Ectodermal cell (in vitro differentiated cells): ENCODE data around the gene PITX1. TPM values are rescaled to one million over a fixed set of nuclear protein-coding genes. Genes with fewer than 3 reads are reported as not detected.
"Not testable (repeated sequence)": the region's sequence is repeated elsewhere in the genome, so short reads cannot be mapped to it uniquely, and the experiment has no call there.

Source experiments
- H3K27ac ChIP-seq: 2 replicates; pipeline ENCODE4 v1.7.0; 2013; ENCODE audit warnings: mild to moderate bottlenecking, low read depth, low read length; ENCODE audit not compliant: insufficient read depth, poor library complexity, severe bottlenecking
- H3K27me3 ChIP-seq: 2 replicates; pipeline ENCODE4 v1.7.0; 2013; ENCODE audit warnings: mild to moderate bottlenecking, low read length; ENCODE audit not compliant: insufficient read depth, control insufficient read depth, poor library complexity, severe bottlenecking
- H3K36me3 ChIP-seq: one replicate; pipeline ENCODE4 v1.7.0; 2013; ENCODE audit warnings: low read length; ENCODE audit not compliant: control insufficient read depth, insufficient read depth
- H3K4me1 ChIP-seq: one replicate; pipeline ENCODE4 v1.7.0; 2013; ENCODE audit warnings: low read length; ENCODE audit not compliant: control insufficient read depth, insufficient read depth
- H3K4me3 ChIP-seq: 2 replicates; pipeline ENCODE4 v1.7.0; 2013; ENCODE audit warnings: low read depth, low read length, control low read depth; ENCODE audit not compliant: insufficient read depth
- H3K9me3 ChIP-seq: 2 replicates; pipeline ENCODE4 v1.7.0; 2013; ENCODE audit warnings: mild to moderate bottlenecking, low read length, moderate library complexity; ENCODE audit not compliant: control insufficient read depth
- WGBS, 2 experiments: methylation state at CpG; one replicate each; pipeline ENCODE4 v1.1.7; 2013; ENCODE audit warnings: missing lambda C conversion rate in 2 of 2; 5-methylcytosine and 5-hydroxymethylcytosine counted together
- polyA plus RNA-seq, 4 experiments: library from polyadenylated mRNA; stranded (reverse); fragments of 50-300 nt; gene quantifications; one replicate each; pipeline ENCODE4 v1.2.3, GENCODE V29; 2013

Gene PITX1
- 0.26 TPM for polyA plus RNA-seq (2013, experiment 1 of 4)
- 0.34 TPM for polyA plus RNA-seq (2013, experiment 2 of 4)
- 1.2 TPM for polyA plus RNA-seq (2013, experiment 3 of 4)
- 0.53 TPM for polyA plus RNA-seq (2013, experiment 4 of 4)

DNA sequence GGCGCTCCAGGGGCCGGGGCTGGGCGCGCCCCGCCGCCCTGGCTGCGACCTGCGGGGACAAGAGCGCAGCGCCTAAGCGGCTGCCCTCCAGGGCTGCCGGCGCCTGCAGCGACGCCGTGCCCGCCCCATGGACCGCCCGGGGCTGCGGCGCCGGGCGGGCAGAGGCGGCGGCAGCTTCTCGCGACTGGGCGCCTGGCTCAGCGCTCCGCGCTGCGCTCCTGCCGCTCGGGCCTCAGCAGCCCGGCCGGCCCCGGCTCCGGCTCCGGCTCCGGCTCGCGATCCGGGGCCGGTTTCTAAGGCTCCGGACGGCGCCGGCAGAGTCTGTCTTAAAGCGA is at the start of gene PITX1:
Gene PITX1, minus strand, starts transcription at position 328 of the 335 bp plus-strand sequence. CDS start 347 bp downstream, outside the sequence.
- H3K27ac ChIP-seq, result no peak within 1 kb of the TSS
- H3K36me3 ChIP-seq, result no peaks in the 10 kb centered on the region
- H3K4me3 ChIP-seq, result peak within 1 kb of the TSS; percentile 31
- H3K4me1 ChIP-seq, result peaks cover 32% of the 10 kb centered on the region
- 0% methylated on average over 49 of the region's 49 CpGs for WGBS, 2 experiments
- peaks cover 100% of the 10 kb centered on the region for H3K27me3 ChIP-seq
- H3K9me3 ChIP-seq, result no peaks in the 10 kb centered on the region

DNA sequence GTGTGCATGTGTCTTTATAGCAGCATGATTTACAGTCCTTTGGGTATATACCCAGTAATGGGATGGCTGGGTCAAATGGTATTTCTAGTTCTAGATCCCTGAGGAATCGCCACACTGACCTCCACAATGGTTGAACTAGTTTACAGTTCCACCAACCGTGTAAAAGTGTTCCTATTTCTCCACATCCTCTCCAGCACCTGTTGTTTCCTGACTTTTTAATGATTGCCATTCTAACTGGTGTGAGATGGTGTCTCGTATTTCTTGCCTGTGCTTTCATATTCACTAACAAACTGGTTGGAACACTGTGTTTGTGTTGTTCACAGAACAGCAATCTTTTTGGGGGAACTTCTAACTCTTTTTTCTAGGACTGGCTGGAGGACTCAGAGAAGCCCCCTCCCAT is 49.3 kb upstream of the PITX1 start:
- 84 to 89% methylated on average over 3 of the region's 3 CpGs for WGBS, 2 experiments
- H3K4me1 ChIP-seq, H3K36me3 ChIP-seq, H3K4me3 ChIP-seq, H3K27me3 ChIP-seq, H3K9me3 ChIP-seq, H3K27ac ChIP-seq: not testable (repeated sequence)

GRCh38 chr5:135081240-135081639 is 47.2 kb upstream of the PITX1 start:
- peaks cover 5% of the 10 kb centered on the region for H3K9me3 ChIP-seq
- H3K27ac ChIP-seq, result no peak overlapping the region
- peaks cover 4% of the 10 kb centered on the region for H3K4me1 ChIP-seq
- no peaks in the 10 kb centered on the region for H3K36me3 ChIP-seq
- 78 to 100% methylated on average over 1 of the region's 2 CpGs for whole genome bisulfite sequencing, 2 experiments
- H3K4me3 ChIP-seq, result no peak overlapping the region
- H3K27me3 ChIP-seq, result no peaks in the 10 kb centered on the region

DNA sequence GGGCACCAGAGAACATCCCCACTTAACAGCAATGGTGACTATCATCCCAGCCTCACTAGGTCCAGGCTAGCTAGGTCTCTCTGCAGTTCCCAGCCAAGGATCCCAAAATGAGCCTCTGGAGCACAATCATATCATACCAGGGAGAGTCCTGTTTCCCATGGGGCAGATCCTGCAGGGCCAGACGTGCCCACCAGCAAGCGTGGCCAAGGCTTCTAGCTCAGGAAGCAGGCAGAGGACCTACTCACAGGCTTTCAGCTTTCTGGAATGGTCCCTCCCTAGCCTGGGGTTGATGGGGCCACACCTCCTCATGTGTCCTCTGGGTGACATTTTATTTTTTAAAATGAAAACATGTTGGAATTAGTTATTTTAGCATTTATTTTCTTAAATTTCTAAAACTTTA is 45.7 kb upstream of the PITX1 start:
- H3K4me1 ChIP-seq, result peaks cover 14% of the 10 kb centered on the region
- no peak overlapping the region for H3K4me3 ChIP-seq
- 87 to 93% methylated on average over 2 of the region's 2 CpGs for WGBS, 2 experiments
- peaks cover 5% of the 10 kb centered on the region for H3K27me3 ChIP-seq
- no peak overlapping the region for H3K27ac ChIP-seq
- H3K36me3 ChIP-seq, result no peaks in the 10 kb centered on the region
- peaks cover 5% of the 10 kb centered on the region for H3K9me3 ChIP-seq

GRCh38 chr5:135079099-135079681 is 45.2 kb upstream of the PITX1 start:
- Histone ChIP-seq H3K9me3 (peaks cover 5% of the 10 kb centered on the region), H3K27ac (no peak overlapping the region), H3K4me1 (peaks cover 14% of the 10 kb centered on the region), H3K4me3 (no peak overlapping the region), H3K27me3 (peaks cover 10% of the 10 kb centered on the region), H3K36me3 (no peaks in the 10 kb centered on the region)
- 85 to 89% methylated on average over 3 of the region's 3 CpGs for WGBS, 2 experiments

GRCh38 chr5:135076801-135077200 is 42.8 kb upstream of the PITX1 start:
- H3K4me3 ChIP-seq, result no peak overlapping the region
- peaks cover 5% of the 10 kb centered on the region for H3K9me3 ChIP-seq
- H3K27me3 ChIP-seq, result peaks cover 34% of the 10 kb centered on the region
- H3K27ac ChIP-seq, result no peak overlapping the region
- no peaks in the 10 kb centered on the region for H3K36me3 ChIP-seq
- 81 to 90% methylated on average over 4 of the region's 4 CpGs for WGBS, 2 experiments
- H3K4me1 ChIP-seq, result peaks cover 25% of the 10 kb centered on the region

GRCh38 chr5:135076051-135076491 is 42.0 kb upstream of the PITX1 start:
- Histone ChIP-seq H3K27me3 (peaks cover 41% of the 10 kb centered on the region), H3K36me3 (no peaks in the 10 kb centered on the region), H3K27ac (no peak overlapping the region), H3K4me3 (no peak overlapping the region), H3K4me1 (peaks cover 25% of the 10 kb centered on the region), H3K9me3 (peaks cover 2% of the 10 kb centered on the region)
- 82 to 83% methylated on average over 12 of the region's 12 CpGs for WGBS, 2 experiments

- Histone ChIP-seq H3K4me3 (no peak overlapping the region), H3K27ac (no peak overlapping the region), H3K9me3 (no peaks in the 10 kb centered on the region), H3K4me1 (peaks cover 25% of the 10 kb centered on the region), H3K27me3 (peaks cover 46% of the 10 kb centered on the region), H3K36me3 (no peaks in the 10 kb centered on the region)
- 77 to 86% methylated on average over 4 of the region's 4 CpGs for WGBS, 2 experiments
Observed at GRCh38 chr5:135075621-135076020, 41.6 kb upstream of the PITX1 start.

GRCh38 chr5:135073761-135074345 is 39.8 kb upstream of the PITX1 start:
- Histone ChIP-seq H3K4me3 (no peak overlapping the region), H3K27me3 (peaks cover 58% of the 10 kb centered on the region), H3K4me1 (peaks cover 35% of the 10 kb centered on the region), H3K27ac (no peak overlapping the region), H3K9me3 (no peaks in the 10 kb centered on the region), H3K36me3 (no peaks in the 10 kb centered on the region)
- WGBS, 2 experiments, result 63 to 65% methylated on average over 8 of the region's 8 CpGs

DNA sequence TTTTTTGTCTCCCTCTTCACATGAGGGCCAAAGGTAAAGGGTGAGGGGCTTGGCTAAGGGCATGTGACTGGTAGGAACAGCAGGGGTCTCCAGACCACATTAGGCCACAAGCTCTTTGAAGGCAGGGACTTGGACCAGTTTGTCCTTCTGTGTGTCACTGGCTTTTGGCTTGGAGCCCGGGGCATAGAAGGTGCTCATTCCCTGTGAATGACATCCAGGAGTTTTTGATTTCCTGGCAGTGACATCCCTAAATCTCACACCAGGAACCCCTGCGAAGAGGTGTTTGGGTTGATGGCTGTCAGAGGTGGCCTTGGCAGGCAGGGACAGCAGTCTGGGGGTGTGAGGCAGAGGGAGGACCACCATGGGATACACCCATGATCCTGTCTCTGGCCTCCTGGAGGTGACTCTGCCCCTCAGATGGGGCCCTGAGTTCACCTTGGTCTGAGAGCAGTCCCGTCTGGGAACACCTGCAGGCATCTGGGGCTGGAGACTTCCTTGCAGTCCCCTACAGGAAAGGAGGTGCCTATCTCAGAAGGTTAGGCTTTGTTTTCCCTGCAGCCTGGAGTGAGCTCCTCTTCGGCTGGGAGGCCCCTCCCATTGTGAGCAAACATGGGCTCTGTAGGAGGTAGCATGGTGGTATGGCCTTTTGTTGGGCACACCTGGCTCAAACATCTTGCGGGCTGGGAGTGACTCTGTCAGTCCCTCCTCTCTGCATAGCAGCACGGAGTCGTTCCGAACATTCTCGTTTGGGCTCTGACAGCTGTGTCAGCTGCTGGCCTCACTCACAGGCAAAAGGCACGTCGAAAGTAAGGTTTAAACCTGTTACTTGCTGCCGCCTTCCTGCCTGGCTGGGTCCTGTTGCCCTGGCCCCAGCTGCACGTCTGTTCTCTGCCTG is 38.6 kb upstream of the PITX1 start:
- Histone ChIP-seq H3K4me1 (peaks cover 38% of the 10 kb centered on the region), H3K36me3 (no peaks in the 10 kb centered on the region), H3K27me3 (peaks cover 68% of the 10 kb centered on the region), H3K4me3 (no peak overlapping the region), H3K9me3 (no peaks in the 10 kb centered on the region), H3K27ac (no peak overlapping the region)
- 26 to 28% methylated on average over 13 of the region's 13 CpGs for whole genome bisulfite sequencing, 2 experiments
